WTC11 (cell line): ENCODE data around the gene CLEC9A. TPM values are rescaled to one million over a fixed set of nuclear protein-coding genes. Genes with fewer than 3 reads are reported as not detected.

Experiments used
- ATAC-seq: fragments of 200-7000 bp; cut with Tn5 transposase; 2 replicates; pipeline ENCODE4 v1.10.0; 2021; ENCODE audit warnings: mild to moderate bottlenecking, moderate library complexity
- CTCF ChIA-PET: fragments of 300-600 bp; sonication (Branson Sonifier 250); formaldehyde crosslinking; loops from one replicate; lab custom pipeline; 2021; ENCODE audit warnings: antibody characterized with exemption; lab: Charles Lee
- POLR2A ChIA-PET: fragments of 350-600 bp; sonication (Branson Sonifier 250); formaldehyde crosslinking; loops from one replicate; lab custom pipeline; 2021; ENCODE audit warnings: antibody characterized with exemption; lab: Charles Lee
- DNase-seq: peaks from one replicate; pipeline ENCODE4 v3.0.0; 2021; ENCODE audit warnings: low spot score
- H3K27ac Mint-ChIP-seq: 2 replicates; pipeline ENCODE4 v1.8.0; 2021; ENCODE audit warnings: mixed read lengths
- H3K27me3 Mint-ChIP-seq: 2 replicates; pipeline ENCODE4 v1.8.0; 2021; ENCODE audit warnings: low read depth, mild to moderate bottlenecking, moderate library complexity, mixed read lengths
- H3K36me3 Mint-ChIP-seq: 2 replicates; pipeline ENCODE4 v1.8.0; 2021; ENCODE audit warnings: mixed read lengths
- H3K4me1 Mint-ChIP-seq: 2 replicates; pipeline ENCODE4 v1.8.0; 2022; ENCODE audit warnings: mixed read lengths
- H3K4me3 Mint-ChIP-seq: 2 replicates; pipeline ENCODE4 v1.8.0; 2021; ENCODE audit warnings: mild to moderate bottlenecking, moderate library complexity, mixed read lengths
- H3K9me3 Mint-ChIP-seq: 2 replicates; pipeline ENCODE4 v1.8.0; 2021; ENCODE audit warnings: mixed read lengths
- ATF2 ChIP-seq: sonication (generic); formaldehyde crosslinking; IDR thresholded peaks from 2 replicates; pipeline ENCODE4 v1.8.1; 2022; ENCODE audit warnings: low read depth, missing genetic modification reagents, borderline replicate concordance
- CBFB ChIP-seq: sonication (generic); formaldehyde crosslinking; IDR thresholded peaks from 2 replicates; pipeline ENCODE4 v1.8.1; 2022; ENCODE audit warnings: mild to moderate bottlenecking, low read depth, missing genetic modification reagents
- CDX4 ChIP-seq: fragments of 250-450 bp; sonication (Bioruptor Pico); IDR thresholded peaks from 2 replicates; pipeline ENCODE4 v1.9.0; 2021; ENCODE audit warnings: moderate library complexity, mild to moderate bottlenecking, inconsistent platforms, borderline replicate concordance
- CREM ChIP-seq: sonication (generic); formaldehyde crosslinking; IDR thresholded peaks from 2 replicates; pipeline ENCODE4 v1.8.1; 2022; ENCODE audit warnings: mild to moderate bottlenecking, missing genetic modification reagents, moderate library complexity
- KAT7 ChIP-seq: sonication (generic); formaldehyde crosslinking; IDR thresholded peaks from 2 replicates; pipeline ENCODE4 v1.8.1; 2023; ENCODE audit warnings: missing genetic modification reagents, mild to moderate bottlenecking, borderline replicate concordance
- NFYB ChIP-seq: sonication (generic); formaldehyde crosslinking; conservative IDR thresholded peaks from 2 replicates; pipeline ENCODE4 v1.8.0; 2022; ENCODE audit warnings: low read depth, missing genetic modification reagents
- NR3C1 ChIP-seq: sonication (generic); formaldehyde crosslinking; conservative IDR thresholded peaks from 2 replicates; pipeline ENCODE4 v1.8.1; 2023; ENCODE audit warnings: low read depth, mild to moderate bottlenecking, missing genetic modification reagents
- PRDM15 ChIP-seq: sonication (generic); formaldehyde crosslinking; IDR thresholded peaks from 2 replicates; pipeline ENCODE4 v1.8.0; 2022; ENCODE audit warnings: missing genetic modification reagents
- SMAD3 ChIP-seq: sonication (generic); formaldehyde crosslinking; IDR thresholded peaks from 2 replicates; pipeline ENCODE4 v1.8.0; 2022; ENCODE audit warnings: missing genetic modification reagents, mild to moderate bottlenecking, borderline replicate concordance
- SMAD4 ChIP-seq: sonication (generic); formaldehyde crosslinking; IDR thresholded peaks from 2 replicates; pipeline ENCODE4 v1.8.0; 2022; ENCODE audit warnings: mild to moderate bottlenecking, missing genetic modification reagents
- TCF7 ChIP-seq: sonication (generic); formaldehyde crosslinking; IDR thresholded peaks from 2 replicates; pipeline ENCODE4 v1.8.0; 2022; ENCODE audit warnings: mild to moderate bottlenecking, low read depth, missing genetic modification reagents, moderate library complexity
- ZNF121 ChIP-seq: sonication (generic); formaldehyde crosslinking; IDR thresholded peaks from 2 replicates; pipeline ENCODE4 v1.8.0; 2023; ENCODE audit warnings: missing genetic modification reagents
- ZNF219 ChIP-seq: sonication (generic); formaldehyde crosslinking; IDR thresholded peaks from 2 replicates; pipeline ENCODE4 v1.8.0; 2023; ENCODE audit warnings: missing genetic modification reagents, mild to moderate bottlenecking, borderline replicate concordance
- ZNF232 ChIP-seq: sonication (generic); formaldehyde crosslinking; IDR thresholded peaks from 2 replicates; pipeline ENCODE4 v1.8.0; 2022; ENCODE audit warnings: mild to moderate bottlenecking, missing genetic modification reagents
- ZNF396 ChIP-seq: fragments of 250-450 bp; sonication (Bioruptor Pico); IDR thresholded peaks from 2 replicates; pipeline ENCODE4 v1.8.0; 2021; ENCODE audit warnings: mild to moderate bottlenecking, moderate library complexity, borderline replicate concordance
- ZNF512 ChIP-seq: sonication (generic); formaldehyde crosslinking; IDR thresholded peaks from 2 replicates; pipeline ENCODE4 v1.8.1; 2022; ENCODE audit warnings: missing genetic modification reagents, borderline replicate concordance
- ZNF671 ChIP-seq: fragments of 250-450 bp; sonication (Bioruptor Pico); IDR thresholded peaks from 2 replicates; pipeline ENCODE4 v1.8.0; 2021; ENCODE audit warnings: mild to moderate bottlenecking
- total RNA-seq: library from RNA; stranded (reverse); gene quantifications from 3 replicates; pipeline ENCODE4 v1.2.3, GENCODE V29; 2021
- TF ChIP-seq, protein P1 (sequence below): sonication (generic); formaldehyde crosslinking; IDR thresholded peaks from 2 replicates; pipeline ENCODE4 v1.8.1; 2022; ENCODE audit warnings: mild to moderate bottlenecking, missing genetic modification reagents, moderate library complexity, borderline replicate concordance

The CLEC9A gene
- total RNA-seq, 1 experiment from 2014 or later, result not detected

DNA sequence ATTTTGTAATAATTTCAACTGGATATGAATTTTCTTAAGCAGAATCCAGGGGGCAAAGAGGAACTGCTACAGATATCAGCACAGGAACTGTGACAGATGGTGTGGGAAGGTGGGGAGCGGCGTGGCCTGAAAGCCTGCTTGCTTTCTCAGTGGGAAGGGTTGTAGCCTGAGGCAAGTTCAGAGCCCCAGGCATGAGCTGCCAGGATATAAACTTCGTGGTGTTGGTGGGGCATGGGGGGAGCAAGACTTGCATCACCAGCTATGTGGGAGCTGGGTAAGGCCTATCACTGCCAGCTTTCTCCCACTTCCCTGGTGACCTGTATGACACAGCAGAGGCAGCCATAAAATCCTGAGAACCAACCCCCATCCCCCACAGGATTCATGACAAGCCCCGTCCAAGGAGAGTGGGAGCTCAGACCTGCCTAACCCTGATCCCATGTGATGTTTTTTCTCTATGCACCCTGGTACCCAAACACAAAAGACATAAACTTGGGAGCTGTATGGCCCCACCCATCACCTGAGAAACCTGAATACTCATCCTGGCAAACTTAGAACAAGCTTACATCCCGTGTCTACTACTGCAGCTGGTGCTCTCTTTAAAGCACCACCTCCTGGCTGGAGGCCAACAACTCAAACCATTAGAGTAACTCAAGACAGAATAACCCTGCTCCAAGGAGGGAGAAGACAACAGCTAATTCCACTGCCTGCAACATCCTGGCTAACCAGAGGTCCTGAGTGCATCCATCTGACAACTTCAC, 51.8 kb downstream of the CLEC9A start:
- Mint-ChIP-seq H3K27ac (no peak overlapping the region), H3K4me1 (no peaks in the 10 kb centered on the region; the same call in 1 of the 2 replicates), H3K9me3 (peaks cover 12% of the 10 kb centered on the region), H3K36me3 (peaks cover 4% of the 10 kb centered on the region; the same call in 1 of the 2 replicates), H3K27me3 (no peaks in the 10 kb centered on the region), H3K4me3 (no peak overlapping the region)
- POLR2A ChIA-PET, result interaction anchor here (0.5 kb wide), 1 partner anchor 307 kb away, joined by 3 read pairs; no protein-coding TSS in a partner anchor
- TF ChIP-seq ZNF512 (CRISPR knock-in tag) (no peak), KAT7 (CRISPR knock-in tag) (no peak), SMAD3 (CRISPR knock-in tag) (no peak), NR3C1 (CRISPR knock-in tag) (no peak), ZNF396 (CRISPR knock-in tag) (no peak), PRDM15 (CRISPR knock-in tag) (no peak), ZNF219 (CRISPR knock-in tag) (no peak), ZNF671 (CRISPR knock-in tag) (no peak), SMAD4 (CRISPR knock-in tag) (no peak), TCF7 (CRISPR knock-in tag) (no peak), CDX4 (CRISPR knock-in tag) (no peak), NFYB (CRISPR knock-in tag) (no peak), ZNF232 (CRISPR knock-in tag) (no peak), CBFB (CRISPR knock-in tag) (no peak), ZNF121 (CRISPR knock-in tag) (no peak), CREM (CRISPR knock-in tag) (no peak), ATF2 (CRISPR knock-in tag) (no peak)
- TF ChIP-seq, protein P1, sequence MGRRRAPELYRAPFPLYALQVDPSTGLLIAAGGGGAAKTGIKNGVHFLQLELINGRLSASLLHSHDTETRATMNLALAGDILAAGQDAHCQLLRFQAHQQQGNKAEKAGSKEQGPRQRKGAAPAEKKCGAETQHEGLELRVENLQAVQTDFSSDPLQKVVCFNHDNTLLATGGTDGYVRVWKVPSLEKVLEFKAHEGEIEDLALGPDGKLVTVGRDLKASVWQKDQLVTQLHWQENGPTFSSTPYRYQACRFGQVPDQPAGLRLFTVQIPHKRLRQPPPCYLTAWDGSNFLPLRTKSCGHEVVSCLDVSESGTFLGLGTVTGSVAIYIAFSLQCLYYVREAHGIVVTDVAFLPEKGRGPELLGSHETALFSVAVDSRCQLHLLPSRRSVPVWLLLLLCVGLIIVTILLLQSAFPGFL (CRISPR knock-in tag), result no peak
- CTCF ChIA-PET, result interaction anchor here (1.5 kb wide), 1 partner anchor 71 kb away, joined by 3 read pairs; no protein-coding TSS in a partner anchor
- ATAC-seq (no peak), DNase-seq (no peak)
